Measurements from ENCODE around the gene DOCK7.

The DOCK7 gene

DNA sequence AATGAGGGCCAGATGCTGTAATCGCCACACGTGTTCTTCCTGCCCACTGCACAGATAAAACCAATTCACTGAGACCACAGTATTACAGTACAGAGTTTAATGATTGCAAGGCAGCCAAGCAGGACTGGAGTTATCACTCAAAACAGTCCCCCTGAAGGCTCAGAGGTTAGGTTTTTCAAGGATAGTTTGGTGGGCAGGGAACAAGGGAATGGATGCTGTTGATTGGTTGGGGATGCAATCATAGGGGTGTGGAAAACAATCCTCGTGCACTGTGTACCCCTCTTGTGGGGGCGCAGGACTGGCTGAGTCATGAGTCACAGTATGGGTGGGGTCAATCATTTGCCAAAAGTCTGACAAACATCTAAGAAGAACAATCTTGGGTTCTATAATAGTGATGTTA lies 263.8 kb downstream of the DOCK7 start:
- TF ChIP-seq, protein P1, sequence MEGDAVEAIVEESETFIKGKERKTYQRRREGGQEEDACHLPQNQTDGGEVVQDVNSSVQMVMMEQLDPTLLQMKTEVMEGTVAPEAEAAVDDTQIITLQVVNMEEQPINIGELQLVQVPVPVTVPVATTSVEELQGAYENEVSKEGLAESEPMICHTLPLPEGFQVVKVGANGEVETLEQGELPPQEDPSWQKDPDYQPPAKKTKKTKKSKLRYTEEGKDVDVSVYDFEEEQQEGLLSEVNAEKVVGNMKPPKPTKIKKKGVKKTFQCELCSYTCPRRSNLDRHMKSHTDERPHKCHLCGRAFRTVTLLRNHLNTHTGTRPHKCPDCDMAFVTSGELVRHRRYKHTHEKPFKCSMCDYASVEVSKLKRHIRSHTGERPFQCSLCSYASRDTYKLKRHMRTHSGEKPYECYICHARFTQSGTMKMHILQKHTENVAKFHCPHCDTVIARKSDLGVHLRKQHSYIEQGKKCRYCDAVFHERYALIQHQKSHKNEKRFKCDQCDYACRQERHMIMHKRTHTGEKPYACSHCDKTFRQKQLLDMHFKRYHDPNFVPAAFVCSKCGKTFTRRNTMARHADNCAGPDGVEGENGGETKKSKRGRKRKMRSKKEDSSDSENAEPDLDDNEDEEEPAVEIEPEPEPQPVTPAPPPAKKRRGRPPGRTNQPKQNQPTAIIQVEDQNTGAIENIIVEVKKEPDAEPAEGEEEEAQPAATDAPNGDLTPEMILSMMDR (IDR thresholded peaks at IDR 0.05; ENCODE audit: extremely low read depth, missing control alignments), result no peak
- no peak for DNase-seq (ENCODE audit: low spot score)

DNA sequence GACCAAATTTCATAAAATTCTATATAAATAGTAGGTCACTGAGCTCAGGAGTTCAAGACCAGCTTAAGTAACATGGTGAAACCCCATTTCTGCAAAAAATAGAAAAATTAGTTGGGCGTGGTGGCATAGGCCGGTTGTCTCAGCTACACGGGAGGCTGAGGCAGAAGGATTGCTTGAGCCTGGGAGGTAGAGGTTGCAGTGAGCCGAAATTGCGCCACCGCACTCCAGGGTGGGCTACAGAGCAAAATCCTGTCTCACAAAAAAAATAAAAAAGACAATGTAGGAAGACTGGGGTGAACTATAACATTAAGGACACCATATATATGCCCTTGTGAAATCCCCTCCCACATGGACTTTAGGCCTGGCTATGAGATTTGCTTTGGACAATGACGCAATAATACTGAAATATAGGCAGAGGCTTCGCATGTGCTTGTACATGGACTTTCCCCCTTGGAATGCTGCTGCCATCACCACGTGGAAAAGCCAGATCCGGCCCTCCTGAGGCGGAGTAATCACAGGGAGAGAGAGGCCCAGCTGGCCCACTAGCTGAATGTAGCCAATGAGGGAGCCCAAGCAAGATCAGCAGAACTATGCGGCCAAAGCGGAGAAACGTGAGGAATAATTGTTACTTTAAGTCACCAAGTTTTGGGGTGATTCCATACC lies 264.5 kb downstream of the DOCK7 start:
- TF ChIP-seq, protein P1 (IDR thresholded peaks at IDR 0.05; ENCODE audit: extremely low read depth, missing control alignments), result no peak
- DNase-seq (ENCODE audit: low spot score), result no peak

DNA sequence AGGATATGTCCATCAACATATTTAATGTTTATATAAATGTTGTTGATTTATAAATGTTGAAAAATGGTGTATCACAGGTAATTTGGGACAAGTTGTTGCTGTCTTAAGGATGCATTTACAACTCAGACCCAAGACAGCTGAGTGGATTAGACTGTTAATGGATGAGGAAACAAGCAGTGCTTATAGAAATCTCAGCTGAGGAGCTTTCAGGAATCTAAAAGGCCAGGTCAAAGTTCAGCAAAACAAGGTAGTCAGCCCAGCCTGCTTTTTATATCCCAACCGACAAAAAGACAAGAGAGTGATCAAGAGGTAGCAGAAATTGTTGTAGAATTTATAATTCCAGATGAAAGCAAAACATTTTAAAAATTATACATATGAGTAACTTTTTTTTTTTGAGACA lies 268.0 kb downstream of the DOCK7 start:
- TF ChIP-seq, protein P1 (IDR thresholded peaks at IDR 0.05; ENCODE audit: extremely low read depth, missing control alignments), result no peak
- DNase-seq (ENCODE audit: low spot score), result no peak

DNA sequence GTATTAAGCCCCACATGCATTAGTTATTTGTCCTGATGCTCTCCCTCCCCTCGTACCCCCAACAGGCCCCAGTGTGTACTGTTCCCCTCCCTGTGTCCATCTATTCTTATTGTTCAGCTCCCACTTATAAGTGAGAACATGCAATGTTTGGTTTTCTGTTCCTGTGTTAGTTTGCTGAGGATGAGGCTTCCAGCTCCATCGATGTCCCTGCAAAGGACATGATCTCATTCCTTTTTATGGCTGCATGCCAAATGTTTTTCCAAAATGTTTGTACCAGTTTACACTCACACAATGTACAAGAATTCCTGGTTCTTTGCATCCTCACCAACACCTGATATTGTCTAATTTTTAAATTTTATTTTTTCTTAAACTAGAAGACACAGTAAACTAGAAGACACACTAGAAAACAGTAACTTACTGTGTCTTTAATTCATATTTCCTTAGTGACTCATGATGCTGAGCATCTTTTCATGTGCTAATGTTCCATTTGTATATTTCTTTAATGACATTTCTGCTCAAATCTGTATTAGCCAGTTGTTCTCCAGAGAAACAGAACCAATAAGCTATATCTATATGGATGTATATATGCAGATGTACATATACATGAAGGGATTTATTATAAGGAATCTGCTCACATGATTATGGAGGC lies 270.7 kb downstream of the DOCK7 start:
- TF ChIP-seq, protein P1 (IDR thresholded peaks at IDR 0.05; ENCODE audit: extremely low read depth, missing control alignments), result no peak
- no peak for DNase-seq (ENCODE audit: low spot score)

DNA sequence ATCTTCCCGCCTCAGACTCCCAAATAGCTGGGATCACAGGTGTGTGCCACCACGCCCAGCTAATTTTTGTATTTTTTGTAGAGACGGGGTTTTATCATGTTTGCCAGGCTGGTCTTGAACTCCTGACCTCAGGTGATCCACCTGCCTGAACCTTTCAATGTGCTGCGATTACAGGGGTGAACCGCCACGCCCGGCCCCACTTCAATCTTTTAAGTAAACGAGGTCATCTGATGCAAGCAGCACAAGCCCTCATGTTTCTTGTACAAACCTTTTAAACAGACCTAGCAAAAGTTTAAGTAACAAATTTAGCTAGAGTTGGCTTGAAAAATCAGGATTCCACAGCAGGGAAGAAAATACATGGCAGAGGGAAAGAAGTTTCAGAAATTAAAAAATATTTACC lies 272.5 kb downstream of the DOCK7 start:
- no peak for DNase-seq (ENCODE audit: low spot score)
- TF ChIP-seq, protein P1 (IDR thresholded peaks at IDR 0.05; ENCODE audit: extremely low read depth, missing control alignments), result no peak

DNA sequence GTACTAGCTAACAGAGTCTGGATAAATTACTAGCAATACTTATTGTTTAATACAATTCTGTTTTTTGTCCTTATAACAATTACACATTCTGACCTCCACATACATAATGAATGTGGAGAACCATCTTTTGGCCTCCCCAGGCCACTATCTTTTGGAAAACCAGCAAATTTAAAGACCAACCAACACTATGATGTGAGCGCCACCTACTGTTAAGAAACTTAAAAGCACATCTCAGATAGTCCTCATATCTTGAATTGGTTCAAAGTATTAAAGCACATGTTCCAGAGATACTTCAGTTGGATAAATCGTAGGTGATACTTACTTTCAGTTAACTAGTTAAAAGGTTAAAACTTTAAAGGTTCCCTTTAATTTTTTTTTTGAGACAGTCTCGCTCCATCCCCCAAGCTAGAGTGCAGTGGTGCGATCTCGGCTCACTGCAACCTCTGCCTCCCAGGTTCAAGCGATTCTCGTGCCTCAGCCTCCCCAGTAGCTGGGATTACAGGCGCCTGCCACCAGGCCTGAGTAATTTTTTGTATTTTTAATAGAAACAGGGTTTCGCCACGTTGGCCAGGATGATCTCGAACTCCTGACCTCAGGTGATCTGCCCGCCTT lies 280.7 kb downstream of the DOCK7 start:
- peak; percentile 50 for DNase-seq (ENCODE audit: low spot score)
- TF ChIP-seq, protein P1 (IDR thresholded peaks at IDR 0.05; ENCODE audit: extremely low read depth, missing control alignments), result peak; percentile 33

DNA sequence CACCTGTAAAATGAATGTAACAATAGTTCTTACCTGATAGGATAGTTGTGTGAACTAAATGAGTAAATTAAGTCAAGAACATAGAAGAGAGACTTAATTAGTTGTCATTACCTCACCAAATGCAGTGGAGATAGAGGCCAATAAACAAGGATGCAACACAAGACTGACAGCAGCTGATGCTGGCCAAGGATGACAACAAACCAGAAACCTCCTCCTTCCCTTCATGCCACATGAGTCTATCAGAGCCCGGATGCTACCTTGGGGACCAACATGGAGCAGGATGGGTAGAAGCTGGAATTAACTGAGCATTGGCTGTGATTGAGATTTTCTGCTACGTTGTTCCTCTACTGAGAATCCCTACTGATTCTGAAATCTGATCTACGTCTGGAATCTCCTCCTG lies 281.6 kb downstream of the DOCK7 start:
- no peak for DNase-seq (ENCODE audit: low spot score)
- TF ChIP-seq, protein P1 (IDR thresholded peaks at IDR 0.05; ENCODE audit: extremely low read depth, missing control alignments), result no peak
